Left renal cortex interstitium (tissue), 4 donors: ENCODE measurements around the gene ANGEL1. TPM values are rescaled to one million over a fixed set of nuclear protein-coding genes. Genes with fewer than 3 reads are reported as not detected.

Experiments used
- DNase-seq, 4 donors: peaks; one replicate each; pipeline ENCODE4 v3.0.0-alpha.2; 2013; ENCODE audit warnings: low read depth in 4 of 4, low spot score in 2 of 4, missing footprints in 1 of 4
- polyA plus RNA-seq, 4 donors: library from polyadenylated mRNA; unstranded; fragments of 120-200 nt; gene quantifications; one replicate each; pipeline ENCODE4 v1.2.1, GENCODE V29; 2013; ENCODE audit not compliant: insufficient read length in 4 of 4

The ANGEL1 gene
- polyA plus RNA-seq, 4 donors: 22.3 to 40.0 (median 30.5) TPM

DNA sequence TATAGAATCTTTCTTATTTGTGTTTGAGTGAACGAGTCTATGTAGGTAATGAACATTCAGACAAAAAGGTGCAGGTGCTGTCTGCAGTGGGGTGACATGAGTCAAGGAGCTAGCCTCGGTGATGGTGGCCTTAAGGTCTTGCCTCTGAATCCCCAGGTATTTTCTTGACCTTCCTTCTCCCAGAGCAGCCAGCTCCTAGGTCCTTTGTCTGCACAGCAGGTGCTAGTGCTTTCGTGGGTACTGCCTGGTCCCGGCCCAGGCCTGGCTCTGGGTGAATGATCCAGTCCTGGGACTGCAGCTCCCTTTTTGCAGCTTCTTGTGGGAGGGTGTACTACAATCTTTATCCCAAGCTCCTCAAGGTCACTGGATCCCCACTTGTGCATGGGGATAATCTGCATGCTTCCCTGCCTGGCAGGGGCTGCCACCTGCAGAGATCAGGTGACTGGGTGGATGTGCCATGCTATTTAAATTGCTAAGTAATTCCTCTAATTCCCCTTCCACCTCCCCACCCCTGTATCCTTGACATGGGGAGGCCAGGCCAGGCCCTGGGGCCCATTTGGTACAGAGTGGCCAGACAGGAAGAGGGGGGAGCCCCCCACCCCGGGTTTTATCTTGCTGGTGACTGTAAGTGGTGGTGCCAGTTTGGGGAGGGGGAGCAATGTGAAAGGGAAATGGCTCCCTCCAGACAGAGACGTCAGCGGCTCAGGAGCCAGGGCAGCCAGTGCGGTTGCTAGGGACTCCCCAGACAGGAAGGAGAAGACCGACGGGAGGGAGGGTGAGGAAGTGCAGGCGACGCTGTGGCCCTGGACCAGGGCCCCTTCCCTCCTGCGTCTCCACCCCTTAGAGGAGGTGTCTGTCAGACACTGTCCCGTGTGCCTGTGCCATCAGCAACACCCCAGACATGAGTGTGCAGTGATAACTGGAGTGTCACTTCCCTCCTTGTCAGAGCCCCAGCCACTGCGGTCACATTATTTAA is 44.7 kb downstream of the ANGEL1 start:
- peak in 1 of 4 donors; percentile 23 for DNase-seq

DNA sequence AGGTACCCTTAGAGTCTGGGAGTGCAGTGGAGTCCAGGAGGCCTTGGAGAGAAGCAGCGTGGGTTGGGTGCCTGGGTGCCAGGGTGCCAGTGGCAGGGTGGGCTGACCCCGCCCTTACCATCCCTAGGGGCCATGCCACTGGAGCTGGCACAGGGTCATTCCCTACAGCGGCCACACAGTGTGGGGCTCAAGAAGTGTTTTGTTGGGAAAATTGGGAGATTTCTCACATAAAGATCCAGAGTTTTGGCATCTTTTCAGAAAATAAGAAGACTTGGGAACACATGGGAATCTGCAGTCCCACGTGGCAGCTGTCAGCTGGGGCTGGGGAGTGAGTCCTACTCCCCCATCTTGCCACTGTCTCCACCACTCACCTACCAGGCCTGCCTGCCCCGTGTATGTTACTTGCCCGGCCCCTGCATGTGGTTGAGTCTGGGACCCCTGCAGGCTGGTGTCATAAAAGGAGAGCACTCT is 47.2 kb downstream of the ANGEL1 start:
- DNase-seq: no peak

DNA sequence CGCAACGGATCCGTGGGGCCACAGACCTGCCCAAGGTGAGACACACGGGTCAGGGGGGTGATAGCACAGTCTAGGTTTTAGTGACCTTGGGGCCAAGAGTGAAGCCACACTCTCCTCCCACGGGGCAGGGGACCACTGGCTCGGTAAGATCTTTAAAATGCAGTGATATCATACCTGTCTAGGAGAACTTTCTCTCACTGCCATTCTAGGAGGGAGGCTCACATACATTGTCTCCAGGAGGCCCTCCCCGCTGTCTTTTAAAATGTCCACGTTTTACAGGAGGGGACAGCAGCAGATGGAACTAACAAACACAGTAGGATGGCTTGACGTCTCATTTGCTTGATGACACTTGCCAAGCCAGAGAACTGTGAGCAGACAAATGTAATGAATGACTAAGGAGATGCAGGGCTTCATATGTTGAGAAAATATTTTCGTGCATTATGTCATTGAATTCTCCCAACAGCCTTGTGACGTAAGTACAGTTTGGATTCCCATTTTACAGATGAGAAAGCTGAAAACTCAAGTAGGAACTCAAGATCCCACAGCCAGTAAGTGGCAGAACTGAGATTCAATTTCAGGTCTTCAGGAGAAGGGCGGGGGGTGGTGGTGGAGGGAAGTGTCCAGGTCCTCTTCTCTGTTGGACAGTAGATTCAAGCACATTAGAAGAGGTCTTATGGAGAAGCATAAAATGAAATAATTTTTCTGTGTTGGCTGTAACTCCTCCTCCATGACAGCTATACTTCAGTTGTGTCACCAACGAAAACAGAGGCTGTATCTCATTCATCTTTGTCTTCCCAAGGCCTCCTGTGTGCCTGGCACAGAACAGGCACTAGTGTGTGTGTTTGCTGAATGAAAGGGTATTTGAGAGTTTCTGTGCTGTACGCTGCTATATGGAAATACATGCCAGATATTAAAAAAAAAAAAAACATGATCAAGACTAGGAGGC is 49.3 kb downstream of the ANGEL1 start:
- DNase-seq: no peak

DNA sequence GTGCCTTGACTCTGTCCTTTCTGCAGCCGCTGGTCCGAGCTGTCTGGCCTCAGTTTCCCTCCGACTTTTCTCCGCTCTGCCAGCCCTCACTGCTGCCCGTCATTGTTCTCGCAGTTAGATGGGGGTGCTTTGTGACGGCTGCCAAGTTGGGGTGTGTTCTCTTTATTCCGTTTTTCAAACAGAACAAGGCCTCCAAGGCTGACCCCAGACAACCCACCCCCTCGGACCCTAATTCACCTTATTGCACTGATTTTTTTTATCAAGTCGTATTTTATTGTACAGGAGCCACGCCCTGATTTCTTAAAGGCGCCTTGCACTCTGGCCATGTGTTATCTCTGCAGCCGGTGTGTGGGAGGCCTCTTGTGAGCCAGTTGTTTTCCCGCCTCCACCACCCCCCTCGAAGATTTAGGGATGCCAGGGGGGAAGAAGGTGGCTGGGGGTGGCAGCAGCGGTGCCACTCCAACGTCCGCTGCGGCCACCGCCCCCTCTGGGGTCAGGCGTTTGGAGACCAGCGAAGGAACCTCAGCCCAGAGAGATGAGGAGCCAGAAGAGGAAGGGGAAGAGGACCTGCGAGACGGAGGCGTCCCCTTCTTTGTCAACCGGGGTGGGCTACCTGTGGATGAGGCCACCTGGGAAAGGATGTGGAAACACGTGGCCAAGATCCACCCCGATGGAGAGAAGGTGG is 50.1 kb downstream of the ANGEL1 start:
- no peak for DNase-seq

DNA sequence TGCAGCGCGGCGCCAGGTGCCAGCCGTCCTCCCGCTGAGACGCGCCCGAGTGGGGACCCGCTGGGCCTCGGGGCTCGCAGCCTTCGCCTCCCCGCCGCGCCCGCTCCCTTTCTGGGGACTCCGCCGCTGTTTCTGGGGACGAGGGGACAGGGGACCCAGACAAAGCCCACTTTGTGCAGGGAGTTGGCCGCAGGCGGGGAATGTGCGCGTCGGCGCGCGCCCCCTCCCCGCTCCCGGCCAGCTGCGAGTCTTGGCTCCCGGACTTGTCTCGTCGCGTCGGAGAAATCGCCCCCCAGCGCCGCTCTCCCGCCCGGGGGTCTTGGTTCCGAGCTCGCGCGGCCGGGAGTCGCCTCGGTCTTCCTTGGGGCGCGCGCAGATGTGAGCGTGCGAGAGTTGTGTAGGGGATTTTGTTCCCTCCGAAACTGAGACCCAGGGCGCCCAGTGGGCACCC is 50.7 kb downstream of the ANGEL1 start:
- DNase-seq: peak in 1 of 4 donors; percentile 23

DNA sequence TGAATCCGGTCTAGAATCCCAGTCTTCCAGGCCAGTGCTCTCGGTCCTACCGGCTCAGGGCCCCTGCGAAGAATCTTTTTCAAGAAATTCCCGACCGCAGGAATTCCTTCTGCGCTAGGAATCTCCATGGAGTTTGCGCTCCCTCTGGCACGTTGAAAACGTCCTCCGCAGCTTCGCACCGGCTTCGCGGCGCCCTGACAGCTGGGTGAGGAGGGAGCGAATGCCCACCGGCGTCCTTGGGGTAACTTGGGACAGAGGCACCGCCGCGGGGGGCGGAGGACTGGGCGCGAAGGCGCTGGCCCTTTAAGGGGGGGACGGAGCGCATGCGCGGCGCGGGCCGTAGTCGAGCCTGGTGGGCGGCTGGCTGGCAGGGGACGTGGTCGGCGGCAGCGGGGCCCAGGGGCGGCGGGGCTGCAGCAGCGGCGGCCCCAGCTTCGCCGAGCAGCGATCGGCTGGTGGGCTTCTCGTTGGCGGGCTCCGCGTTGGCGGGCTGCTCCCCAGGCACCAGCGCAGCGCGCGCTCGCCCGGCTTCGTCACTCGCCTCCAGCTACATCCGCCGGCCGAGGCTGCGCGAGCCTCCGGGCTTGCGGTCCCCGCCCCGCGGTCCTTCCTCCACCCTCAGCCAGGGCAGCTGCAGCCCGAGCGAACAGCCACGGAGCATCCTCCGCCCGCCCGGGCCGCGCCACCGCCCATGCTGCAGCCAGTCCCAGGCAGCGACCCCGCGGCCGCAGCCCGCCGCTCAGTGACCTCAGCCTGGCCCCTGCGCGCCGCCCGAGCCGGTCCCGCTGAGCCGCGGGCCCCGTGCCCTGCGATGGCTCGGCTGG is 51.3 kb downstream of the ANGEL1 start, which contains the start of gene VASH1:
VASH1 (plus strand) TSS at position 333 of the 824 bp plus-strand sequence. CDS start 1,354 bp downstream, outside the sequence.
- peak in 1 of 4 donors; percentile 32 for DNase-seq

DNA sequence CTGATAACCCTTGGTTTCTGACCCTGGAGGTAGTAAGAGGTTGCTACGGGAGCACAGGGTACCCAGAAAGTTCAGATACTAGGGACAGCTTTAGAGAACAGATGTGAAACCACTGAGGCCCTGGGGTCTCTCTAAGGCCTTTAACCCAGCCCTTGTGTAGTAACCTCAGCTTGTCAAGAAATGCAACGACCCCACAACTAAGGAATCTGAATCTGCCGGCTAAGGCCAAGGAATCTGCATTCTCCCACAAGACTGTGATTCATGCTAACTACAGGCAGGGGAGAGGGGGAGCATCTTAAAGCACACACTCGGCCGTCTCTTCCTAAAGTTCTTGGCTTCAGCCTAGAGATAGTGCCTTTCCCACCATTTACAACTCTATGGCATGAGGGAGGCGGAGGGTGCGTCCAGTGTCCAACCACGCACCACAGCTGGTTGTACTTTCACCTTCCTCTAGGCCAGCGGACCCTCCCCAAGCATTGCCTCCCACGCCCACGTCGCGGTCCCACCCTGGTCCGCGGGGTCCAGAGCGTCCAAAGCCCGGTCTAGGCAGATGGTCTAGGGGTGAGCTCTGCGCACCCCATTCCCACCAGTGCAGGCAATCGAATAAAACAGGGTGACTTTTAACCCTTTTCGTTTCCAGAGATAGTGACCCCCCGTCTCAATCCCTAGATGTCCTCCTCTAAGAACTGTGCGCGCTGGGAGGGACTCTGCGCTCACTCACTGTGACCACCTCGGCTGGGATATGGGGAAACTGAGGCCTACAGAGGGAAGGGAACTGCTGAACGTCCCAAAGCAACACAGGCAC is 52.1 kb downstream of the ANGEL1 start:
- DNase-seq: no peak

DNA sequence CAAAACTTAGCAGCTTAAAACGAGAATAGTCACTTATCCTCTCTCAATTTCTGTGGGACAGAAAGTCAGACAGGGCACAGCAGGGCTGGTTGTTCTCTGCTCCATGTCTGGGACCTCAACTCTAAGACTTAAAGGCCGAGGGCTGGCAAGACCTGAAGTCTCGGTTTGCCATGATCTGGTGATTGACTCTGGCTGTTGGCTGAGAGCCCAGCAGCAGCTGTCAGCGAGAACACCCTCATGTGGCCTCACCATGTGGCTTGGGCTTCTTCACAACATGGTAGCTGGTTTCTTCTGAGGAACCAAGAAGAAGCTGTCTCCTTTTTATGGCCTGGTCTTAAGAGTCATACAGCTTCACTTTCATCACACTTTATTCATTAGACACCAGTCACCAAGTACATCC is 53.1 kb downstream of the ANGEL1 start:
- DNase-seq: no peak

DNA sequence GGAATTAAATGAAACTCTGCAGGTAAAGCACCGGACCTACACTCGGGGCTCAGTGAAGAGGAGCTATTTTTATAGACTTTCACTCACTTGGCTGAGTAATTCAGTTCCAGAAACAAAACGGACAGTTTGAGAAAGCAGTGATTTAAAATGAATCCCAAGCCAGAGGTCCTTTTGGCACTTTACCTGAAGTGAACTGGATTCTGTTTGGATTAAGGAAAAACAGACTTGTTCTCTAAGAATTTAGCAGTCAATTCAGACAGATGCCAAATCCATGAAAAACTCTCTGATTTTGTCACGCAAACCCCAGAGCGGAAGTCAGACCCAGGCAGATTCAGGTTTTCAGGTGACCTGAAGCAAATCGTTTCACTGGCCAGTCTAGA is 56.3 kb downstream of the ANGEL1 start:
- DNase-seq: no peak

DNA sequence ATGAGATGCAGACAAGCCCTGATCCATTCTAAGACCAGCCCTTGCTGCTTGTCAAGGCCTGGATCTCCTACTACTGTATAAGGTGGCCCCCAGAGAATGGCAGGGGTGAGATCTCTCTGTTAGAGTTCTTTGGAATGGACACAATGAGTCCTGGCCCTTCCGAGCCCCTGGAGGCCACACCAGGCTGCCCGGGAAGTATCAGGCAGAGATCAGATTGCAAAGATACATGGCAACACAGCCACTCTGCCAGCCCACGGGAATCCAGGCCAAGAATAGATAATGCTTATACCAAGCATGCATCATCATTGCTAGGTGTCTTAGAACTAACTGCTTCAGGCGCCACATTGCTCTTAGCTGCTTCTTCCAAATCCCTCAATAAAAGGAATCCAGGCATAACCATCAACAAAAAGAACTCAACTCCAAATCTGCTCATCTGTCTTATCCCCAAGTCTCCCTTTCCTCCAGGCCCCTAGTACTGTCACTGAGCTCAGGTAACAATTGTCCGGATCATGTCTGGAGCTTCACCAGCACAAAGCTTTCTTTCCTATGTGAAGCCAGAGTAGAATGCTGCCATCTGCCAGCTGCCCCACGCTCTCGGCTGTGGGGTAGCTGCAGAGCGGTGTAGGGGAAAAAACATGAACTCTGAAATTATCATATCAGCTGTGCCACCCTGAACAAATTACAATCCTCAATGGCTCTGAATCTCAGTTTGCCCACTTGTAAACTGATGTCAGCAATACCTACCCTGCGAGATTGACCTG is 56.9 kb downstream of the ANGEL1 start:
- DNase-seq: no peak

DNA sequence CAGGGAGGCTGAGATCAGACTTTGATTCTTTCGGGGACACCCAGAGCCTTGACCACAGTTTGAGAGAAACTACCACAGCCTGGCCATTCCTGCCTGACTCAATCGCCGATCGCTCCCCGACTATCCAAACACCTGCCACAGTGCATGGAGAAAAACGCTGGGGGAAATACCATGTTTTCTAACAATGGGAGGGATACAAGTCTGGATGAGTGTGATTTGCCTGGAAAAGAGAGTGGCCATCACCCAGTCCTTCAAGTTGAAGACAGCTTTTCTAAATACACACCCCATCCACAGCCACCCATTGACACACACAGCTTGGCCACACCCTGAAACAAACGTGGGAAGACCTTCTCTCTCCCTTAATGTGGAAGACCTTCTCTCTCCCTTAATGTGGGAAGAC is 58.1 kb downstream of the ANGEL1 start:
- no peak for DNase-seq

DNA sequence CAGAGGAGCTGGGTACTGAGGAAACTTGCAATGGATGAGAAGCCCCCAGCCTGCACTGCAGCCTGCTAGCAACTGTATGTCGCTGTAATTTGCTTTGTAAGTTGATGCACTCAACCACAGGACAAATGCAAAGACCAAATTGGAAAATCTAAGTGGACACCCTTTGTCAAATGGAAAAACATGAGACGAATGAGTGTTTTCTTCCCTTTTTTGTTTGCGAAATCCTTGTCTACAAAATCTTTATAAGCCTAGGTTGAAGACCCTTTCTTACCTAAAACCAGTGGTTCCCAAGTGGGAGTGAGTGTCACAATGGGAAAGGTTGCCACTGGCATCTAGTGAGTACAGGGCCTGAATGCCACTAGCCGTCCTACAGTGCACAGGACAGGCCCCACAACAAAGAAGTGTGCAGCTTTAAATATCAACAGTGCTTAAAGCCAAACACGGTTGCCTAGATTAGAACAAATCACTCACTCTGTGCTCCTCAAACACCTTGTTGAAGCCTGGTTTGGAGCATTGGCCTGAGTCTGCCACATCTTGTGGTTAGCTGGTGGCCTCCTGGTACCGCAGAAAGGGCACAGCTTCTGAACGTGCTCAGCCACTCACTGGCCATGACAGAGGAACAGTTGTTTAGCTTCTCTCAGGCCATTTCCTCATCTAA is 59.0 kb downstream of the ANGEL1 start:
- DNase-seq: no peak

DNA sequence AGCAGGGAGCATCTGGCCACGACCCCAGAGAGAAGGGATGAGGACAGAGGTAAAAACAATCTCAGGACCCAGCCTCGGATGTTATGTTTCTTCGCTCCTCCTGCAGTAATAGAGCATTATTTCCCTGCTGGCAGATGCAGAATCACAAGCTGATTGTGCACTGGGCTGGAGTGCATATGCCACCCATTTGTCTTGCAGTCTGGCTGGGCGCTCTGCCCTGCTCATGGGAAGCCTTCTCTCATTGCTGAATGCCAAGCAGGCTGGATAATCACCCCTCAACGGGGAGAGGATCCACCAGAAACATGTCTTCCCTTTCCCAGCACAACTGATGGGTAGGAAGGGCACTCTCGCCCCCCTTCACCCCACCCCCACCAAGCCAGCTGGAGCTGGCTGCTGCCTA is 59.9 kb downstream of the ANGEL1 start:
- DNase-seq: no peak

DNA sequence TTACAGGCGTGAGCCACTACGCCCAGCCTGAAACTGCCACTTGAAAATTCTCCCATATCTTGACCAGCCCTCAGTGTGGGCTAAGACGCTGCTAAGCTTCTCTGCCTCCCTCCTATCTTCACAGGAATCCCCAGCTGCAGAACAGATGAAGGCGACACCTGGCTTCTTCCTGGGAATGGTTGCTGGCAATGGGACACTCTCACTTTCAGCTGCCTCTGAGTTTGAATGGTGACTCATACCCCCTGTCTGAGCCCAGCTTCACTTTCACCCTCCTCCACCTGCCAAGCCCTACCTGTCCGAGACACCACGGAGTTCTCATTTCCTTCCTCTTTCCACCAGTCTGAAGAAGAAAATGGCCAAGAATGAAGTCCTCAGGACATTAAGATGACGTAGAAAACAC is 69.7 kb downstream of the ANGEL1 start:
- no peak for DNase-seq

DNA sequence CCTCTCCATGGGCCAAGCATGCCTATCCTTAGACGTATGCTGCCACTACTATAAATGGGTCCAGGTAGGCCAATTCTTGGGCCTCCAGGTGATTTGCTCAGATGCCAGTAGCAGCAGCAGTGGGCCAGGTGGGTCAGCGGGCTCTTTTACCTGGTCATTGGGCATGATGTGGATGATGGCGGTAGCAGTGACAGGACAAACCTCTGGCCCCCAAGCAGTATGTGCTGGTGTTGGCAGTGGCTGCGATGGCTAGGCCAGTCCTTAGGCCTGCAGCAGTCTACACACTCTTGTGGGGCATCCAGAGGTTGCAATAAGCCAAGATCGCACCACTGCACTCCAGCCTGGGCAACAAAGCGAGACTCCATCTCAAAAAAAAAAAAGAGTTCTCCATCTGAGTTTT is 70.5 kb downstream of the ANGEL1 start:
- DNase-seq: no peak

DNA sequence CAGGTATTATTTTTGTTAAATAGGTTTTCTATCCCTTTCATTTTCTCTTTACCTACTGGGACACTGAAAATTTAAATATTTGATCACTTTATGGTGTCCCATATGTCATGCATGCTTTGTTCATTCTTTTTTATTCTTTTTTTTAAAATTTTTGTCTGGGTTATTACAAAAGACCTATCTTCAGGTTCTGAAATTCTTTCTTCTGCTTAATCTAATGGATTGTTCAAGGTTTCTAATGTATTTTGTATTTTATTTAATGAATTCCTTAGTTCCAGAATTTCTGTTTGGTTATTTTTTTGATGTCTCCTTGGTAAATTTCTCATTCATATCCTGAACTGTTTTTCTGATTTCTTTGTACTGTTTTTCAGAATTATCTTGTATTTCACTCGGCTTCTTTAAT is 71.6 kb downstream of the ANGEL1 start:
- DNase-seq: no peak
